Peyer's patch (tissue), 4 donors: ENCODE data around the gene SCAP. TPM values are rescaled to one million over a fixed set of nuclear protein-coding genes. Genes with fewer than 3 reads are reported as not detected.

Experiments
- DNase-seq, 3 donors: peaks; one replicate each; pipeline ENCODE4 v3.0.0-alpha.2; 2017 to 2019
- H3K27ac ChIP-seq, 4 donors: fragments of 200-600 bp; sonication (generic); one replicate each; pipeline ENCODE4 v1.5.1; 2016 to 2019
- H3K27me3 ChIP-seq, 2 donors: fragments of 200-600 bp; sonication (generic); one replicate each; pipeline ENCODE4 v1.5.1; 2019
- H3K36me3 ChIP-seq, 3 donors: fragments of 200-600 bp; sonication (generic); one replicate each; pipeline ENCODE4 v1.5.1; 2016 to 2019
- H3K4me1 ChIP-seq, 4 donors: fragments of 200-600 bp; sonication (generic); one replicate each; pipeline ENCODE4 v1.5.1; 2016 to 2019
- H3K4me3 ChIP-seq, 4 donors: fragments of 200-600 bp; sonication (generic); 1 replicate in 3 of 4; 2 replicates in 1 of 4; pipeline ENCODE4 v1.5.1; 2016 to 2019; ENCODE audit warnings: mild to moderate bottlenecking in 1 of 4
- H3K9me3 ChIP-seq, 4 donors: fragments of 200-600 bp; sonication (generic); one replicate each; pipeline ENCODE4 v1.5.1; 2016 to 2019; ENCODE audit warnings: mild to moderate bottlenecking in 1 of 4
- POLR2A ChIP-seq, 2 donors: fragments of 450-650 bp; IDR thresholded peaks; one replicate each; pipeline ENCODE4 v1.5.1; 2017; ENCODE audit warnings: antibody characterized with exemption in 2 of 2, mild to moderate bottlenecking in 2 of 2, moderate library complexity in 2 of 2
- total RNA-seq, 4 donors: library from RNA; depleted of rRNA; stranded (reverse); fragments of >200 nt; gene quantifications; one replicate each; pipeline ENCODE4 v1.1.0, GENCODE V29; 2016
- TF ChIP-seq, protein P1 (sequence below), 6 experiments: fragments of 450-650 bp in 4 of 6; fragments of 200-600 bp in 2 of 6; sonication (generic) in 1 of 6; IDR thresholded peaks; one replicate each; pipeline ENCODE4 v1.5.1; 2017 to 2019; ENCODE audit warnings: antibody characterized with exemption in 6 of 6, mild to moderate bottlenecking in 3 of 6, moderate library complexity in 1 of 6

Gene SCAP
- total RNA-seq, 4 donors from 2014 or later, result 111 to 257 (median 207) TPM

DNA sequence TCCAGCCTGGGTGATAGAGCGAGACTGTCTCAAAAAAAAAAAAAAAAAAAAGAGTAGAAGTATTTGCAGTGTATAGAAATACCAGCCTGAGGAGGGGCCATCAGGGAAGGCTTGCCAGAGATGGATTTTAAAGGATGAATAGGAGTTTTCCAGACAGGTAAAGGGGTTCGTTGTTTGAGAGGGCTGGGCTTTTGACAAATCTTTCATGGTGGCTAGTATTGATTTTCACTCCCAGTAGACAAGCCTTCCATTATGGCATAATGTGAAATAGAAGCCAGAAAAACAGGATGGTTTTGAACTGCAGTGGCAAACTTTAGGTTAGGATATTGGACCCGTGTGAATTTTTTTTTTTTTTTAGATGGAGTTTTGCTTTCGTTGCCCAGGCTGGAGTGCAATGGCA, 91.3 kb downstream of the SCAP start:
- Histone ChIP-seq H3K36me3 (peaks cover 0 to 6% (median 0%) of the 10 kb centered on the region in 3 donors), H3K9me3 (no peaks in the 10 kb centered on the region), H3K27me3 (no peaks in the 10 kb centered on the region), H3K4me1 (peaks cover 0 to 15% (median 2%) of the 10 kb centered on the region in 4 donors), H3K4me3 (no peak overlapping the region), H3K27ac (no peak overlapping the region)
- no peak for DNase-seq
- TF ChIP-seq POLR2A (IDR thresholded peaks at IDR 0.05), result no peak
- TF ChIP-seq, protein P1, sequence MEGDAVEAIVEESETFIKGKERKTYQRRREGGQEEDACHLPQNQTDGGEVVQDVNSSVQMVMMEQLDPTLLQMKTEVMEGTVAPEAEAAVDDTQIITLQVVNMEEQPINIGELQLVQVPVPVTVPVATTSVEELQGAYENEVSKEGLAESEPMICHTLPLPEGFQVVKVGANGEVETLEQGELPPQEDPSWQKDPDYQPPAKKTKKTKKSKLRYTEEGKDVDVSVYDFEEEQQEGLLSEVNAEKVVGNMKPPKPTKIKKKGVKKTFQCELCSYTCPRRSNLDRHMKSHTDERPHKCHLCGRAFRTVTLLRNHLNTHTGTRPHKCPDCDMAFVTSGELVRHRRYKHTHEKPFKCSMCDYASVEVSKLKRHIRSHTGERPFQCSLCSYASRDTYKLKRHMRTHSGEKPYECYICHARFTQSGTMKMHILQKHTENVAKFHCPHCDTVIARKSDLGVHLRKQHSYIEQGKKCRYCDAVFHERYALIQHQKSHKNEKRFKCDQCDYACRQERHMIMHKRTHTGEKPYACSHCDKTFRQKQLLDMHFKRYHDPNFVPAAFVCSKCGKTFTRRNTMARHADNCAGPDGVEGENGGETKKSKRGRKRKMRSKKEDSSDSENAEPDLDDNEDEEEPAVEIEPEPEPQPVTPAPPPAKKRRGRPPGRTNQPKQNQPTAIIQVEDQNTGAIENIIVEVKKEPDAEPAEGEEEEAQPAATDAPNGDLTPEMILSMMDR (IDR thresholded peaks at IDR 0.05), result no peak

DNA sequence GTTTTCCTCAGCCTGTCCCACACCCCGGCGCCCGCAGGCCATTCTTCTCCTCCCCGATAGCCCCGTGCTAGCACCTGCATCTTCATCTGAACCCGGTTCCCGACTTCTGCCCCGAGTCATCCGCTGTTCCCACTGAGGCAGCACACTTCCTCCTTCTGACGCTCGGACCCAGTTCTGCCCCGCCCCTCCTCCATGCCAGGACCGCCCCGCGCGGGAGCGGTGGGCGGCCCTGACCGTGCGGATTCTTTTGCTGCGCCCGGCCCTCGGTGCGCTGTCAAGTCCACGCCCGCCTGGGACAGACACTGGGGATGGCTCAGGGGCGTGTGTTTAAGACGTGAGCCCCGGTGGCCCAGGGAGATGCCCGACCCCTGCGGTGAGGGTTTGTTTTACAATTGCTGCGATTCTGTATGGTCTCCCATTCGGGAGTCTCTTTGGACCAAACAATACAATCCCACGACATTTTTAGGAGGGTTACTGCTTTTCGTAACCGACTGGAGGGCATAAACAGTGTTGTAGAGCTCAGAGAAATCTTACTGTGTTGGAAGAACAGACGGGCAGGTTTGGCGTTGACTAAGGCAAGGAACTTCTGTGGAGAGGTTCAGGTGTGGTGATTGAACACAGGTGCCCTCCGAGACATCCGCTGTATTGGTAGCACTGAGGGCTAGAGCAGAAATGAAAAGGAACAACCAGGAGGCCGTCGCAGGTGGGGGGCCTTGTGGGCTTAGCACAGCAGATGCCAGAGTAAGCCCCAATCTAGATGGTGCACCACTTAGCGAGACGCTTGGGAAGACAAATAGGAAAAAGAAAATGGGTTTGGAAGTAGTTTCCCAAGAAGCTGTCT, 94.2 kb downstream of the SCAP start:
- peak overlapping the region; percentile 74 to 89 (median 88) for H3K4me3 ChIP-seq
- H3K27ac ChIP-seq, result peak overlapping the region; percentile 87 to 99 (median 92)
- no peaks in the 10 kb centered on the region for H3K36me3 ChIP-seq
- H3K4me1 ChIP-seq, result peaks cover 0 to 21% (median 5%) of the 10 kb centered on the region in 4 donors
- H3K27me3 ChIP-seq, result no peaks in the 10 kb centered on the region
- DNase-seq, result peak; percentile 87 to 93 (median 88)
- TF ChIP-seq, protein P1 (IDR thresholded peaks at IDR 0.05), result no peak
- no peak for TF ChIP-seq POLR2A (IDR thresholded peaks at IDR 0.05)
- H3K9me3 ChIP-seq, result no peaks in the 10 kb centered on the region

DNA sequence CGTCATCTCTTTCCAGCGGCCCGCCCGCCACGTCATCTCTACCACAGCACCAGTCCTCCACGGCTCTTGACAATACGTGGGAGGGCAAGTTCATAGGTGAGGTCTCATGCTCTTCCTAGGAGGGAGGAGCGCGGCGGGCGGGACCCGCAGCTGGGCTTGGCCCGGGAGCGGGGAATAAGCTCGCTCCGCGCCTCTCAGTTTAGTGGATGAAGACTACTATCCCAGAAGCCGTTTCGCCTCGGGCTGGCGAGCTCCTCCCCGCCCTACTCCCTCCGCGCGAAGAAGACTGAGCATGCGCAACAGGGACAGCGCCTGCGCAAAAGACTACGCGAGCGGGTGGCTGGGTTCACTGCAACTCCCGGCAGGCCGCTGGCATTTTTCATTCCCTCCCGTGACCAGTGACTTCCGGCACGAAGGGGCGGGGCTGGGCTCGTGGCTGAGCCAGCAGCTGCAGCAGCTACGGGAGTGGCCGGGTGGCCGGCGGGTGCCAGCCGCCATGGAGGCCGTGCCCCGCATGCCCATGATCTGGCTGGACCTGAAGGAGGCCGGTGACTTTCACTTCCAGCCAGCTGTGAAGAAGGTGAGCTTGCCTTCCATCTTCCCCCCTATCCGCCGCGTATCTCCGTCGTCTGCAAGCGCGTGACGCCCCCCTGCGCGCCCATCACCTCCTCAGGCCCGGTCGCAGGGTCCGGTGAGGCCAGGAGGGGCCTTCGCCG, 95.0 kb downstream of the SCAP start, which contains the start of gene PTPN23:
Gene PTPN23, plus strand, starts transcription at position 421 of the 716 bp plus-strand sequence. Its CDS starts 76 bp downstream, at position 497.
- no peaks in the 10 kb centered on the region for H3K27me3 ChIP-seq
- no peaks in the 10 kb centered on the region for H3K36me3 ChIP-seq
- H3K27ac ChIP-seq, result peak within 1 kb of the TSS; percentile 87 to 99 (median 92)
- peaks cover 0 to 21% (median 5%) of the 10 kb centered on the region in 4 donors for H3K4me1 ChIP-seq
- DNase-seq, result peak; percentile 98 to 99 (median 99)
- no peaks in the 10 kb centered on the region for H3K9me3 ChIP-seq
- peak within 1 kb of the TSS; percentile 74 to 89 (median 88) for H3K4me3 ChIP-seq
- peak; percentile 75 to 87 for TF ChIP-seq POLR2A (IDR thresholded peaks at IDR 0.05)
- TF ChIP-seq, protein P1 (IDR thresholded peaks at IDR 0.05), result peak in 1 of 6 experiments; percentile 1

DNA sequence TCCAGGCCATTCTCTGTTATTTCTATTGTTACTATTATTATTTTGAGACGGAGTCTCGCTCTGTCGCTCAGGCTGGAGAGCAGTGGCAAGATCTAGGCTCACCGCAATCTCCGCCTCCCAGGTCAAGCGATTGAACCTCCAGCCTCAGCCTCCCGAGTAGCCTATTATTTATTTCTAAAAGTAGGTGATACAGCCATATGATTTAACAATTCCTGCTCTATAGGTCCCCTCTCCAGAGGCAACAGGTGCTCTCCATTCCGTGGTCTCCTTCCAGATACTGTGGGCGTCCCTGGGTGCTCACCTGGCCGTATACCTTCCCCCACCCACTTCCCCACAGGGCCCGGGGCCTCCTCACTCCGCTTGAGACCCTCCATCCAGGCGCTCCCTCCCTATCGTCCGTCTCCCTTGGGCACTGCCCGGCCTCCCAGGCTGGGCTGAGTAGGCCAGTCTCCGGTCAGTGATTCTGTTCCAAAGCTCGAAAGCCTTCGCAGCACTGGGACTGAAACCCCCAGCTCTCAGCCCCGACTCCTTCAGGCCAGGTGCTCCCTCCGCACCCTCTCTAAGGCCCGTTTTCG, 95.6 kb downstream of the SCAP start:
- no peaks in the 10 kb centered on the region for H3K27me3 ChIP-seq
- peak; percentile 67 to 89 for TF ChIP-seq POLR2A (IDR thresholded peaks at IDR 0.05)
- TF ChIP-seq, protein P1 (IDR thresholded peaks at IDR 0.05), result peak in 3 of 6 experiments; percentile 16 to 24 (median 20)

DNA sequence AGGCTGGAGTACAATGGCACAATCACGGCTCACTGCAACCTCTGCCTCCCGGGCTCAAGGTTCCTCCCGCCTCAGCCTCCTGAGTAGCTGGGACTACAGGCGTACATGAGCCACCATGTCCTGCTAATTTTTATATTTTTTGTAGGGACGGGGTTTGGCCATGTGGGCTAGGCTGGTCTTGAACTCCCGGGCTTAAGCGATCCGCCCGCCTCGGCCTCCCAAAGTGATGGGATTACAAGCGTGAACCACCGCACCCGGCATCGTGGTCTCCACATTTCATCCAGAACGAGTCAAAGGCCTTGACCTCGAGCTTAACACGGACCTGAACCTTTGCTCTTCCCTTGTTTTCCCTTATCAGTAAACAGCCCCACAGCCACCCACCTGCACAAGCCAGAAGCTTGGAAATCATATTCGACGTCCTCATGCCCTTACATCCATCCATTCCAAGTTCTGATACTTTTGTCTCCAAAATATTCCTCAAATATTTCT, 96.3 kb downstream of the SCAP start:
- TF ChIP-seq, protein P1 (IDR thresholded peaks at IDR 0.05), result no peak
- TF ChIP-seq POLR2A (IDR thresholded peaks at IDR 0.05), result no peak
- no peaks in the 10 kb centered on the region for H3K9me3 ChIP-seq
- peak overlapping the region in 3 of 4 donors; percentile 86 to 89 (median 89) for H3K4me3 ChIP-seq
- no peak for DNase-seq
- H3K27me3 ChIP-seq, result no peaks in the 10 kb centered on the region
- H3K27ac ChIP-seq, result peak overlapping the region in 3 of 4 donors; percentile 87 to 99 (median 92)
- peaks cover 0 to 21% (median 5%) of the 10 kb centered on the region in 4 donors for H3K4me1 ChIP-seq
- H3K36me3 ChIP-seq, result no peaks in the 10 kb centered on the region

More for the DNA sequence above, 95.6 kb downstream of the SCAP start:
- DNase-seq, result no peak
- H3K4me3 ChIP-seq, result peak overlapping the region; percentile 74 to 89 (median 88)
- peak overlapping the region; percentile 87 to 99 (median 92) for H3K27ac ChIP-seq
- H3K9me3 ChIP-seq, result no peaks in the 10 kb centered on the region
- H3K36me3 ChIP-seq, result no peaks in the 10 kb centered on the region
- peaks cover 0 to 21% (median 5%) of the 10 kb centered on the region in 4 donors for H3K4me1 ChIP-seq
